ENCODE results near the gene LARP6. TPM values are rescaled to one million over a fixed set of nuclear protein-coding genes. Genes with fewer than 3 reads are reported as not detected.

LARP6 gene
- total RNA-seq, 1 experiment from 2014 or later = 31.2 TPM

DNA sequence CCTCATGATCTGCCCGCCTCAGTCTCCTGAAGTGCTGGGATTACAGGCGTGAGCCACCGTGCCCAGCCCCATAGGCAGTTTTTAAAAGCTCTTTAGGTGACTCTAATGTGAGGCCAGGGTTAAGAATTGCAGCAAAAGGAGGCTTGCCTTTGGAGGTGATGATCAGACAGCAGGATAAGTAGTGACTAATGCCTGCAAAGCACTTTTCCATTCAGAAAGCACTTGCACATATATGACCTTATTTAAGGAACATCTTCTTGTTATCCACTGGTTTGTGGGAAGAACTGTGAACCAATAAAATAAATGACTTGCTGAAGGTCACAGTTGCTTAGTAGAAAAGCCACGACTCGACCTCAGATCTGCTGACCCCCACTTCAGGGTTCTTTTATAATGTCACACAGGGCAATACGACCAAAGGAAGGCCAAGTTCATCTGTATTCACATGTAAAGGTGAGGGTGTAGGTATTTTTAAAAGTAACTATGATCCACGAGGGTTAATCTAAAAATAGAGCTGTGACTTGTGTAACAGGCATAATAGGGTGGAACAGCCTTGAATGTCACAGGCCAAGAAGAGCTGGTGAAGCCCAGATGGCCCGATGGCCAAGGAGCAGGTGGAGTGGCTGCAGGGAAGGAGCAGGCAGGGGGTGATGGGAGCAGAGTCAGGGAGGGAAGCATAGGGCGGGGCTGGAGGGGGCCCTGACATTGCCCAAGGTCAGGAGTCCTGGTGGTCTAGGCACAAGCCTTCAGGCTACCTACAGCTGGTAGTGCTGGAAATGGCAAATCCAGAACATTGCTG, 24.4 kb downstream of the LARP6 start:
- no peak overlapping the region for H3K4me2 ChIP-seq
- H3K27ac ChIP-seq = no peak overlapping the region
- no TSS peak for BruUV-seq (replicated peaks)
- POLR2A ChIA-PET (ENCODE audit: unreplicated experiment) = no interaction called here
- H3K9me3 ChIP-seq (ENCODE audit: insufficient read depth, low read depth) = no peaks in the 10 kb centered on the region
- H3K9me2 ChIP-seq (ENCODE audit: insufficient read depth) = no peaks in the 10 kb centered on the region
- no peak overlapping the region for H2AFZ ChIP-seq
- peaks cover 36% of the 10 kb centered on the region for H3F3A ChIP-seq (ENCODE audit: insufficient read depth, low read depth)
- TF ChIP-seq, protein P1, sequence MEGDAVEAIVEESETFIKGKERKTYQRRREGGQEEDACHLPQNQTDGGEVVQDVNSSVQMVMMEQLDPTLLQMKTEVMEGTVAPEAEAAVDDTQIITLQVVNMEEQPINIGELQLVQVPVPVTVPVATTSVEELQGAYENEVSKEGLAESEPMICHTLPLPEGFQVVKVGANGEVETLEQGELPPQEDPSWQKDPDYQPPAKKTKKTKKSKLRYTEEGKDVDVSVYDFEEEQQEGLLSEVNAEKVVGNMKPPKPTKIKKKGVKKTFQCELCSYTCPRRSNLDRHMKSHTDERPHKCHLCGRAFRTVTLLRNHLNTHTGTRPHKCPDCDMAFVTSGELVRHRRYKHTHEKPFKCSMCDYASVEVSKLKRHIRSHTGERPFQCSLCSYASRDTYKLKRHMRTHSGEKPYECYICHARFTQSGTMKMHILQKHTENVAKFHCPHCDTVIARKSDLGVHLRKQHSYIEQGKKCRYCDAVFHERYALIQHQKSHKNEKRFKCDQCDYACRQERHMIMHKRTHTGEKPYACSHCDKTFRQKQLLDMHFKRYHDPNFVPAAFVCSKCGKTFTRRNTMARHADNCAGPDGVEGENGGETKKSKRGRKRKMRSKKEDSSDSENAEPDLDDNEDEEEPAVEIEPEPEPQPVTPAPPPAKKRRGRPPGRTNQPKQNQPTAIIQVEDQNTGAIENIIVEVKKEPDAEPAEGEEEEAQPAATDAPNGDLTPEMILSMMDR (conservative IDR thresholded peaks at IDR 0.05) = no peak
- TF ChIP-seq EZH2 (IDR thresholded peaks at IDR 0.05; ENCODE audit: low read depth) = no peak
- CTCF ChIA-PET = no interaction called here
- intact Hi-C loops (cut with micrococcal nuclease; ENCODE audit: unreplicated experiment) = loop anchor here (5.0 to 10.0 kb wide), 3 partner anchors 45 to 615 kb away; partner anchors contain the start of genes LRRC49 and THAP10
- peaks cover 43% of the 10 kb centered on the region for H3K4me1 ChIP-seq (replicated peaks; ENCODE audit: insufficient read depth)
- DNase-seq = no peak
- 0 out of 2 replicates have a peak, but pooled peaks cover 4% of the 10 kb centered on the region for H3K36me3 ChIP-seq (ENCODE audit: low read depth)
- no peaks in the 10 kb centered on the region for H3K79me2 ChIP-seq (ENCODE audit: low read depth)
- H3K4me3 ChIP-seq = no peak overlapping the region
- no peaks in the 10 kb centered on the region for H3K27me3 ChIP-seq (ENCODE audit: insufficient read depth, low read depth)
- no peaks in the 10 kb centered on the region for H4K20me1 ChIP-seq (ENCODE audit: insufficient read depth)

DNA sequence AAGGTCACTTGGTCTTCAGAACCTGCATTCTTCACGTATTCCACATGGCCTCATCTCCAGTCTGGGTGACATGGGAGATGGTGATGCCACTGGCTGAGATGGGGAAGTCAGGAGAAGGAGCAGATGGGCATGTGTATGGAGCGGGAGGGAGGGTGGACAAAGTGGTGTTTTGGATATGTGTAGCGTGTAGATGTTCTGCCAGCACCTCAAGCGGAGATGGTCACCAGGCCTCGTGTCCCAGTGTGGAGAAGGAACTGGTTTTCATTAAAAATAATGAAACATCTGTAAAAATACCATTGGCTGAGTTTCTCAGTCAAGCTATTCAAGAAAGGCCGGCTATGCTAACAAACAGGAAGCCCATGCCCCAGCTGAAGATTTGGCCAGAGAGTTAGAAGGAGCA, 26.2 kb downstream of the LARP6 start:
- POLR2A ChIA-PET (ENCODE audit: unreplicated experiment) = interaction anchor here (0.6 kb wide), 1 partner anchor 29 kb away, joined by 3 read pairs; no protein-coding TSS in a partner anchor
- Histone ChIP-seq H3K27me3 (ENCODE audit: insufficient read depth, low read depth) (no peaks in the 10 kb centered on the region), H4K20me1 (ENCODE audit: insufficient read depth) (no peaks in the 10 kb centered on the region), H3K79me2 (ENCODE audit: low read depth) (no peaks in the 10 kb centered on the region), H3K27ac (no peak overlapping the region), H3K4me1 (replicated peaks; ENCODE audit: insufficient read depth) (peaks cover 31% of the 10 kb centered on the region), H3F3A (ENCODE audit: insufficient read depth, low read depth) (peaks cover 25% of the 10 kb centered on the region), H3K4me3 (no peak overlapping the region), H3K4me2 (no peak overlapping the region), H3K36me3 (ENCODE audit: low read depth) (0 out of 2 replicates have a peak, but pooled peaks cover 3% of the 10 kb centered on the region), H3K9me2 (ENCODE audit: insufficient read depth) (no peaks in the 10 kb centered on the region), H2AFZ (no peak overlapping the region), H3K9me3 (ENCODE audit: insufficient read depth, low read depth) (no peaks in the 10 kb centered on the region)
- intact Hi-C loops (cut with micrococcal nuclease; ENCODE audit: unreplicated experiment) = loop anchor here (5.0 to 10.0 kb wide), 3 partner anchors 47 to 617 kb away; partner anchors contain the start of genes LRRC49 and THAP10
- TF ChIP-seq EZH2 (IDR thresholded peaks at IDR 0.05; ENCODE audit: low read depth) = no peak
- TF ChIP-seq, protein P1 (conservative IDR thresholded peaks at IDR 0.05) = no peak
- DNase-seq = no peak
- CTCF ChIA-PET = no interaction called here
- no TSS peak for BruUV-seq (replicated peaks)

DNA sequence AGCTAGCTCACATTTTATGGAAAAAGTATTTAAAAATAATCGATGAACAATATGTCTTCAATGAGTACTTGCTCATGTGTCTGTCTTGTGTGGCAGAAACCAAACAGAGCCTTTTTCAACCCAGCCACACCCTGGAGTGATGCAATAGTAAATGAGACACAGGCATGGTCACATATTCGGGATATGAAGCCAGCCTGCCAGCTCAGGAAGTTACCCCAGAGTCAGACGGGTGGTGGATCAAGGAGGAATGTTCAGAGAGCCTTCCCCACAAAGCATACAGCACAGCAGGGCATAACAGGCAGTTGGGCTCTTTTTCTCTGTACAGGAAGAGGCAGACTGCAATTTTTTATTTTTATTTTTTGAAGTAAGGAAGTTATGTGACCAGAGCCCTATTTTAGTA, 27.3 kb downstream of the LARP6 start:
- H3K79me2 ChIP-seq (ENCODE audit: low read depth) = no peaks in the 10 kb centered on the region
- no peak overlapping the region for H2AFZ ChIP-seq
- no peaks in the 10 kb centered on the region for H3K36me3 ChIP-seq (ENCODE audit: low read depth)
- H4K20me1 ChIP-seq (ENCODE audit: insufficient read depth) = no peaks in the 10 kb centered on the region
- peak overlapping the region; percentile 90 for H3K27ac ChIP-seq
- H3F3A ChIP-seq (ENCODE audit: insufficient read depth, low read depth) = peaks cover 25% of the 10 kb centered on the region
- H3K4me2 ChIP-seq = peak overlapping the region; percentile 67
- no peaks in the 10 kb centered on the region for H3K27me3 ChIP-seq (ENCODE audit: insufficient read depth, low read depth)
- TF ChIP-seq, protein P1 (conservative IDR thresholded peaks at IDR 0.05) = no peak
- no peak for TF ChIP-seq EZH2 (IDR thresholded peaks at IDR 0.05; ENCODE audit: low read depth)
- ChIA-PET POLR2A (ENCODE audit: unreplicated experiment) (no interaction called here), CTCF (interaction anchor here (0.8 kb wide), 1 partner anchor 48 kb away, joined by 5 read pairs; no protein-coding TSS in a partner anchor)
- intact Hi-C loops (cut with micrococcal nuclease; ENCODE audit: unreplicated experiment) = loop anchor here (1.0 to 10.0 kb wide), 4 partner anchors 8 to 618 kb away; partner anchors contain the start of genes LRRC49 and THAP10
- H3K4me3 ChIP-seq = no peak overlapping the region
- peaks cover 30% of the 10 kb centered on the region for H3K4me1 ChIP-seq (replicated peaks; ENCODE audit: insufficient read depth)
- no TSS peak for BruUV-seq (replicated peaks)
- H3K9me3 ChIP-seq (ENCODE audit: insufficient read depth, low read depth) = no peaks in the 10 kb centered on the region
- H3K9me2 ChIP-seq (ENCODE audit: insufficient read depth) = no peaks in the 10 kb centered on the region
- peak; percentile 40 to 80 for DNase-seq

Data from PC-9 (cell line).